ENCODE data around the gene RPRD2. TPM values are rescaled to one million over a fixed set of nuclear protein-coding genes. Genes with fewer than 3 reads are reported as not detected.

The RPRD2 gene
- total and polyA plus RNA-seq, 12 donors = 7.3 to 44.5 (median 23.5) TPM

- Histone ChIP-seq H3K9me3 (replicated peaks in 1 of 3) (no peaks in the 10 kb centered on the region), H3K27me3 (no peaks in the 10 kb centered on the region), H3K27ac (peak overlapping the region; percentile 91 to 99 (median 97)), H3K36me3 (replicated peaks in 1 of 2) (no peaks in the 10 kb centered on the region), H3K4me3 (peak overlapping the region in 2 of 4 donors; percentile 52 to 87), H3K4me1 (replicated peaks in 1 of 2) (peaks cover 10 to 26% of the 10 kb centered on the region in 2 donors)
- 52 to 70% (median 64%) methylated on average over 22 of the region's 22 CpGs for WGBS, 4 donors
- no peak for TF ChIP-seq POLR2A (IDR thresholded peaks at IDR 0.05)
- peak in 2 of 7 donors; percentile 38 to 64 for DNase-seq
- intact Hi-C loops (cut with DNase I) = loop anchor here in 1 of 2 donors (10.0 kb wide), 1 partner anchor 52 kb away; no protein-coding TSS in a partner anchor
These were observed 1.1 kb upstream of the RPRD2 start for GRCh38 chr1:150362721-150363425.

GRCh38 chr1:150364231-150365003, 470 bp downstream of the RPRD2 start:
- peak; percentile 80 to 92 (median 87) for DNase-seq
- Histone ChIP-seq H3K4me1 (replicated peaks in 1 of 2) (peaks cover 10 to 29% of the 10 kb centered on the region in 2 donors), H3K36me3 (replicated peaks in 1 of 2) (no peaks in the 10 kb centered on the region), H3K27ac (peak overlapping the region; percentile 91 to 99 (median 97)), H3K9me3 (replicated peaks in 1 of 3) (no peaks in the 10 kb centered on the region), H3K27me3 (no peaks in the 10 kb centered on the region), H3K4me3 (peak overlapping the region; percentile 42 to 87 (median 64))
- TF ChIP-seq CTCF (IDR thresholded peaks at IDR 0.05) = peak in 1 of 6 experiments; percentile 23
- peak in 1 of 2 donors; percentile 42 for TF ChIP-seq POLR2A (IDR thresholded peaks at IDR 0.05)
- intact Hi-C loops (cut with DNase I) = loop anchor here in 1 of 2 donors (10.0 kb wide), 1 partner anchor 50 kb away; no protein-coding TSS in a partner anchor
- WGBS, 4 donors = 0 to 2% (median 1%) methylated on average over 25 to 50 of the region's 50 CpGs

- 0 to 1% (median 0%) methylated on average over 3 of the region's 3 CpGs for WGBS, 4 donors
- intact Hi-C loops (cut with DNase I) = loop anchor here in 1 of 2 donors (10.0 kb wide), 1 partner anchor 49 kb away; no protein-coding TSS in a partner anchor
- peaks cover 10 to 34% of the 10 kb centered on the region in 2 donors for H3K4me1 ChIP-seq (replicated peaks in 1 of 2)
- TF ChIP-seq POLR2A (IDR thresholded peaks at IDR 0.05) (no peak), CTCF (IDR thresholded peaks at IDR 0.05) (no peak)
- H3K27me3 ChIP-seq = no peaks in the 10 kb centered on the region
- peak overlapping the region in 3 of 5 donors; percentile 91 to 99 (median 98) for H3K27ac ChIP-seq
- H3K36me3 ChIP-seq (replicated peaks in 1 of 2) = no peaks in the 10 kb centered on the region
- H3K4me3 ChIP-seq = peak overlapping the region; percentile 28 to 87 (median 47)
- H3K9me3 ChIP-seq (replicated peaks in 1 of 3) = no peaks in the 10 kb centered on the region
- no peak for DNase-seq
These were observed 2.0 kb downstream of the RPRD2 start for GRCh38 chr1:150365941-150366340.

GRCh38 chr1:150366416-150367296, 2.7 kb downstream of the RPRD2 start:
- peak overlapping the region in 3 of 5 donors; percentile 67 to 99 (median 91) for H3K27ac ChIP-seq
- no peaks in the 10 kb centered on the region for H3K9me3 ChIP-seq (replicated peaks in 1 of 3)
- H3K4me3 ChIP-seq = peak overlapping the region in 2 of 4 donors; percentile 52 to 87
- no peaks in the 10 kb centered on the region for H3K27me3 ChIP-seq
- 12 to 16% (median 13%) methylated on average over 12 of the region's 12 CpGs for WGBS, 4 donors
- DNase-seq = peak in 1 of 7 donors; percentile 29
- intact Hi-C loops (cut with DNase I) = loop anchor here in 1 of 2 donors (10.0 kb wide), 1 partner anchor 48 kb away; no protein-coding TSS in a partner anchor
- H3K4me1 ChIP-seq (replicated peaks in 1 of 2) = peaks cover 10 to 41% of the 10 kb centered on the region in 2 donors
- no peaks in the 10 kb centered on the region for H3K36me3 ChIP-seq (replicated peaks in 1 of 2)
- TF ChIP-seq POLR2A (IDR thresholded peaks at IDR 0.05) (no peak), CTCF (IDR thresholded peaks at IDR 0.05) (no peak)
